HG03095 (cell line): ENCODE data around the gene MLLT6.

ENCODE experiments used
- ATAC-seq: cut with Tn5 transposase; IDR thresholded peaks from one replicate; pipeline ENCODE4 v1.9.1; 2021; ENCODE audit warnings: moderate library complexity; ENCODE audit not compliant: unreplicated experiment

MLLT6 gene

GRCh38 chr17:38674749-38675615 is 30.1 kb upstream of the MLLT6 start, which contains the start of gene EPOP:
EPOP (minus strand) TSS chr17:38674957; CDS start chr17:38674495, 462 bp downstream.
- ATAC-seq: peak; percentile 67

GRCh38 chr17:38676706-38677504 is 28.2 kb upstream of the MLLT6 start:
- ATAC-seq: no peak

DNA sequence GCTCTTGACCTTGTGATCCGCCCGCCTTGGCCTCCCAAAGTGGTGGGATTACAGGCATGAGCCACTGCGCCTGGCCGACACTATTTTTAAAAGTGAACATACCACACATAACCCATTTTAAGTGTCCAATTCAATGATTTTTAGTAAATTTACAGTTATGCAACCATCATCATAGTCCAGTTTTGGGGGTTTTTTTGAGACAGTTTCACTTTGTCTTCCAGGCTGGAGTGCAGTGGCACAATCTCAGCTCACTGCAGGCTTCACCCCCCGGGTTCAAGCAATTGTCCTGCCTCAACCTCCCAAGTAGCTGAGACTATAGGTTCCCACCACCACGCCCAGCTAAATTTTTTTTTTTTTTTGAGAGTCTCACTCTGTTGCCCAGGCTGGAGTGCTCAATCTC is 27.3 kb upstream of the MLLT6 start:
- no peak for ATAC-seq

GRCh38 chr17:38681096-38681495 is 24.0 kb upstream of the MLLT6 start:
- ATAC-seq: no peak

GRCh38 chr17:38685491-38685890 is 19.6 kb upstream of the MLLT6 start:
- ATAC-seq: no peak

GRCh38 chr17:38687286-38687685 is 17.8 kb upstream of the MLLT6 start:
- no peak for ATAC-seq

- ATAC-seq: no peak
Measured at GRCh38 chr17:38690386-38690785, 14.7 kb upstream of the MLLT6 start.

DNA sequence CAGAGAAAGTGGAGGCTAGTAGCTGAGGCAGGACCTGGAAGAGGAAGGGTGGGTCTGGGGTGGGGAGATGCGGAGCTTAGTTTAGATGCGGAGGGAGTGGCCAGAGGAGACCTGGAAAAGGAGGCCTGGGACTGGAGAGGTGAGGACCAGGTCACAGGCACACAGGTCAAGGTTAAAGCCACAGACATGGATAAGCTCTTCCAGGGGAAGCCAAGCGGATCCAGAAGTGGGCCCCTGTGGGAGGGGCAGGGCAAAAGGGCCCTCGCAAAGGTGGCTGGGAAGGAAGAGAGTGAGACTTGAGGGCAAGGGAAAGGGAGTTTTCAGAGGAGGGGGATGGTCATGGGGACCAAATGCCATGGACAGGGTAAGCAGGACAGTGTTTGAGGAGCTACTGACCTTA is 13.9 kb upstream of the MLLT6 start:
- no peak for ATAC-seq

DNA sequence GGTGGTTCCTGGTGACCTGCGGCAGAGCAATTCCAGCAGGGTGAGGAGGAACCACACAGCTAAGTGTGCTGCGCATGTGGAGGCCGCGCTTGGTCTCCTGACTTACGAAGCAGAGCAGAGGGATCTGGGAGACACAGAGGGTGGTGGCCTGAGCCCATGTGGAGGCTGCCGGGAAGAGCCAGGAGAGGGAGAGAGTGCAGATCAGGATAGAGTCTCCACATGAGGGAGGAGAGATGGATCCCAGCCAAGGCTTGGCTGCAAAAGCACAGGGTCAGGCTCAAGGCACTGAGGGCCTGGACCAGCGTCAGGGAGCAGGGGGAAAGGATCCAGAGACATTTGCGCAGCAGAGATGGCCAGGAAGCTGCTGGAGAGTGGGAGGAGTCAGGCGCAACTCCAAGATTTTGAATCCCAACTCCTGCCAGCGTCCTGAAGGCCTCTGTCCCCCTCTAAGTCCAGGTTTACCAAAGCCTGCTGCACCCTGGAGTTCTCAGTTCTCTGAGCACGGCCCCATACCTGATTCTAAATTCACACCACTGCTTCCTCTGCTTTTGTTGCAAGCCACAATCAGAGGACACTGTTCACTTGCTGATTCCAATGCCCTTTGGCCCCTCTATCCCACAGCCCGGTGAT is 11.3 kb upstream of the MLLT6 start:
- ATAC-seq: no peak

DNA sequence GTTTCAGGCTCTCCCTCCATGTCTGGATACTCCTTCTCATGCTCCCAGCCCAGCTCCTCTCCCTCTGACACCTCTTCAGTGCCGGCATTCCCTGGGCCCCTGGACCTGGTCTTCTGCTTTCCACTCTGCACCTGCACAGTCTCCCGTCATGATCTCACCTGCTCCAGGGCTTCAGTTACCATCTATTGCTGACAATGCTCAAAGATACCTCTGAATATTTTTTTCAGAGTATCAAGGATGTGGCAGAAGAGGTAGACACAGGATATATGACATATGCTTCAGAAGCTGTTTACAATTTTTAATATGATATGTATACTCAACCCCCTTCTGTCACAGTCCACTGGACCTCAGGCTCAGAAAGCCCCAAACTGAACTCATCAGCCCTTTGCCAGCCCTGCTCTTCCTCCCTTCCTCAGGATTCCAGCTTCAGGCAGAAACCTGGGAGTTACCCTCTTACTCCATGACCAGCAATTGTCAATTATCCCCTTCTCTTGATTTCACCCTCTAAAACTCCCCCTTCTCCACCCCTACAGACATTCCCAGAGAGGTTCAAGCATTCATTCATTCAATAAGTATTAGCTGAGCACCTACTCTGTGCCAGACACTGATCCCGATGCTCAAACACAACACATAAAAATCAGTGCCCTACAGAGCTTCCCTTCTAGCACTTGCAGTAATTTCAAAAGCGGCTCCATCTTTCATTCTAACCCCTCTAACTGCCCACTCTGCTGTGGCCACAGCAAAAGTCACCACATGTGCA is 7.8 kb upstream of the MLLT6 start:
- ATAC-seq: no peak

DNA sequence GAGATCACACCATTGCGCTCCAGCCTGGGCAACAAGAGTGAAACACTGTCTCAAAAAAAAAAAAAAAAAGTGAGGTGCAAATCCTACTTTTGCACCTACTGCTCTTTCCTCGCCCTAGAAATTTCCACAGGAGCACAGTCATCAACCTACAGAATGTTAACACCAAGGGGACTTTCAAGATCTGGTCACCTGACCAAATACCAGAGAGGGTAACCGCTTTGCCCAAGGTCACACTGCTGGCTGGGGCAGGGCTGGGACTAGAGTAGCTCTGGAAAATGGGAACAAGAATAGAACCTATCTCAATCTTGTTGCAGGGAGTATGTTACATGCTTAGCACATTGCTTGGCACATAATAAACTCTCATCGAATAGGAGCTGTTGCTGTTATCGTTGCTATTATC is 6.3 kb upstream of the MLLT6 start:
- no peak for ATAC-seq

DNA sequence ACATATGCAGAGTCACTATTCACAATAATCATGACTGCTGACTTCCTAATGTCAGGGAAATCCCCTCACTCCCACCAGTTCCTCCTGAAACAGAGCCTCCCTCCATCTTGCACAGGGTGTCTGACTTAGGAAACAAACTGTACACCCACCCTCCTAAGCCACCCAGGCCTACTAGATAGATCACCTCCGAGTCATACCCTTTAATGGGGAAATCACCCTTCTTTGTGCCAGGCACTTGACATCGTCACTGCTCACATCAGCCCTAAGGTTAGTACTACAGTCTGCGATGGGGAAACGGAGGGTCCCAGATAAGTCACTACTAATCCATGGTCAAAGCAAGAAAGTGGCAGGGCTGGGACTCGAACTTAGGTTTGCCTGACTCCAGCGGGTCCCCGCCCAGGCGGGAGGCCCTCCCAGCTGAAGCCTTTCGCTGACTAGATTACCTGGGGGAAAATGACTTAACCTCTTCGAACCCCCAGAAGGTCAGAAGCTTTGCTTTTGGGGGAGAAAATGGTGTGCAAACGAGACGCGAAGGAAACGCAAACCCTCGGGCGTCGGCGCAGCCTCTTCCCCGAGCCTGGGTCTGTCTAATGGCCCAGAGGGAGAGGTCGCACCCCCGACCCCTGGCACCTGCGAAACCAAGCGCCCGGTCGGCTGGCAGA is 3.4 kb upstream of the MLLT6 start:
- peak; percentile 11 for ATAC-seq

DNA sequence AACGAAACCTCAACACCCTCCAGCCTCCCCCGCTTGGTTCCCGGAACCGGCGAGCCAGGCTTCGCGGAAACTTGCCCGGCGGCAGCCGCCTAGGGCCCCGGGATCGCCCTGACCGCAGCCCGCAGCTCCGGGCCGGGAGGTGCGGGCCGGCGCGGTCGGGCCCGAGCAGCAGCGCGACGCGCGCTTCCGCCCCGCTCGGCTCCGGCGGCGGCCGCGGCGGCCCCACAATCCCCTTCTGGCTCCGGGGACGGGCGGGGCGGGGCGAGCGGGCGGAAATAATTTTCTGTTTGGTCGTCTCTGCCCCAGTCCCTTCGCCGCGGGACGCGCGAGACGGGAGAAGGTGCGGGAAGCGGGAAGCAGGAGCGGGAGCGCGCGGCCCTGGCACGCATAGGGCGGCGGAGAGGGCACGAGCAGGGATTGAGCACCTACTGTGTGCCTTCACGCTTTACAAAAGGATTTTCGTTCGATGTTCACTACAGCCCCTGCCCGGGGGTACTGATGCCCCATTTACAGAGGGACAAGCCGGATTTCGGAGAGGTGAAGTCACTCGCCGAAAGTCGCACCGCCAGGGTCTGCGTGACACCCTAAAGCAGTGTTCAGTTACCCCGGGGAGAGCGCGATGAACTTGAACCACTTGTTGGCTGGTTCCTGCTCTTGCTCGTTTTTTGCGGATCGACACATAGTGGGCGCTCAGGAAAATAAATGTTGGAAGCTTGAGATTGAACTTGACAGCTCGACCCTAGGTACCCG is 2.7 kb upstream of the MLLT6 start:
- ATAC-seq: peak; percentile 20

GRCh38 chr17:38702916-38703741 is 1.9 kb upstream of the MLLT6 start:
- ATAC-seq: no peak

GRCh38 chr17:38703742-38704605 is 1.1 kb upstream of the MLLT6 start:
- ATAC-seq: no peak

GRCh38 chr17:38705523-38705802 is 390 bp downstream of the MLLT6 start:
- no peak for ATAC-seq

- ATAC-seq: no peak
Measured at GRCh38 chr17:38705803-38706504, 881 bp downstream of the MLLT6 start.
